Natural killer cell (primary cell): ENCODE data around the gene C12orf76. TPM values are rescaled to one million over a fixed set of nuclear protein-coding genes. Genes with fewer than 3 reads are reported as not detected.
A peak's percentile ranks its signal among the peaks of the same experiment; 100 is the strongest.

Experiments used
- ATAC-seq, 3 donors: fragments of 150-1000 bp in 2 of 3; fragments of 200-7000 bp in 1 of 3; cut with Tn5 transposase; 1 replicate in 1 of 3; 2 replicates in 2 of 3; pipeline ENCODE4 v1.10.0; 2021; ENCODE audit warnings: mild to moderate bottlenecking in 2 of 3, moderate library complexity in 2 of 3
- DNase-seq, 2 donors: peaks; one replicate each; pipeline versions ENCODE4 v3.0.0 to v3.0.0-alpha.2; 2013 to 2021; ENCODE audit warnings: mixed read lengths in 1 of 2
- H3K27ac ChIP-seq: one replicate; pipeline ENCODE4 v1.5.1; 2013; ENCODE audit warnings: mild to moderate bottlenecking, low read length
- H3K27me3 ChIP-seq: one replicate; pipeline ENCODE4 v1.6.1; 2013; ENCODE audit warnings: low read length; ENCODE audit not compliant: control insufficient read depth, insufficient read depth
- H3K36me3 ChIP-seq: one replicate; pipeline ENCODE4 v1.6.1; 2013; ENCODE audit warnings: low read length; ENCODE audit not compliant: control insufficient read depth, insufficient read depth
- H3K4me1 ChIP-seq: one replicate; pipeline ENCODE4 v1.6.1; 2013; ENCODE audit warnings: low read length; ENCODE audit not compliant: control insufficient read depth, insufficient read depth
- H3K4me3 ChIP-seq: one replicate; pipeline ENCODE4 v1.5.1; 2013; ENCODE audit warnings: low read length
- H3K9me3 ChIP-seq: one replicate; pipeline ENCODE4 v1.6.1; 2013; ENCODE audit warnings: low read length; ENCODE audit not compliant: control insufficient read depth, insufficient read depth
- H3K27ac Mint-ChIP-seq, 2 donors: one replicate each; pipeline ENCODE4 v1.8.0; 2022; ENCODE audit warnings: mild to moderate bottlenecking in 2 of 2, mixed read lengths in 2 of 2, moderate library complexity in 1 of 2
- H3K27me3 Mint-ChIP-seq, 2 donors: one replicate each; pipeline ENCODE4 v1.8.0; 2022; ENCODE audit warnings: low read depth in 2 of 2, mixed read lengths in 2 of 2
- H3K36me3 Mint-ChIP-seq: one replicate; pipeline ENCODE4 v1.8.0; 2022; ENCODE audit warnings: mixed read lengths
- H3K4me1 Mint-ChIP-seq, 2 donors: one replicate each; pipeline ENCODE4 v1.8.0; 2022; ENCODE audit warnings: mixed read lengths in 2 of 2
- H3K4me3 Mint-ChIP-seq: one replicate; pipeline ENCODE4 v1.8.0; 2022; ENCODE audit warnings: mild to moderate bottlenecking, moderate library complexity, mixed read lengths
- H3K9me3 Mint-ChIP-seq, 2 donors: one replicate each; pipeline ENCODE4 v1.8.0; 2022; ENCODE audit warnings: mixed read lengths in 2 of 2
- WGBS: methylation state at CpG from one replicate; pipeline ENCODE4 v1.1.7; 2013; ENCODE audit warnings: missing lambda C conversion rate; ENCODE audit not compliant: insufficient coverage; 5-methylcytosine and 5-hydroxymethylcytosine counted together
- intact Hi-C: fragments of 100-400 bp; cut with micrococcal nuclease; formaldehyde crosslinking; loops from one replicate; pipeline ENCODE4 v1.14.2; 2022
- total RNA-seq, 4 donors: library from RNA; stranded (reverse); fragments of 120-200 nt in 1 of 4; gene quantifications; one replicate each; pipeline versions ENCODE4 v1.2.3 to v1.2.4, GENCODE V29; 2013 to 2022
- TF ChIP-seq, protein P1 (sequence below): fragments of 200-600 bp; IDR thresholded peaks from one replicate; pipeline ENCODE4 v1.8.0; 2022; ENCODE audit warnings: antibody characterized with exemption

The C12orf76 gene
- total RNA-seq, 3 donors from 2014 or later (not counting 1 experiment from before 2014, with no cell fraction given) = 9.9 to 12.1 (median 10.9) TPM

DNA sequence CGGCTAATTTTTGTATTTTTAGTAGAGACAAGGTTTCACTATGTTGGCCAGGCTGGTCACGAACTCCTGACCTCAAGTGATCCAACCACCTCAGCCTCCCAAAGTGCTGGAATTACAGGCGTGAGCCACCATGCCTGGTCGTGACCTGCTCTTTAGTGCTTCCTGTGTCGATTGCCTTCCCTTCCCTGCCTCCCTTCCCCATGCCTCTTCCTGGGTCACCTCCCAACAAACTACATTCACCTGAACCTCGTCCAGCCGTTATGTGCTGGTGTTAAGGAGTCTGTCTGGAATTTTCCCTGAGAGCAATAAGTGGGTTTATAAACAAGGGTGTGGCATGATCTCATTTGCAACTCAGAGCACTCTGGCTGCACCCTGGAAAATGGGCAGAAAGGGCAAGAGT lies 32.1 kb upstream of the C12orf76 start:
- Mint-ChIP-seq H3K9me3 (peaks cover 2 to 3% of the 10 kb centered on the region in 2 donors), H3K36me3 (no peaks in the 10 kb centered on the region), H3K4me1 (peaks cover 15 to 21% of the 10 kb centered on the region in 2 donors), H3K4me3 (peak overlapping the region; percentile 11), H3K27ac (peak overlapping the region; percentile 92 to 95), H3K27me3 (no peaks in the 10 kb centered on the region)
- H3K36me3 ChIP-seq = no peaks in the 10 kb centered on the region
- no peak for DNase-seq
- TF ChIP-seq, protein P1, sequence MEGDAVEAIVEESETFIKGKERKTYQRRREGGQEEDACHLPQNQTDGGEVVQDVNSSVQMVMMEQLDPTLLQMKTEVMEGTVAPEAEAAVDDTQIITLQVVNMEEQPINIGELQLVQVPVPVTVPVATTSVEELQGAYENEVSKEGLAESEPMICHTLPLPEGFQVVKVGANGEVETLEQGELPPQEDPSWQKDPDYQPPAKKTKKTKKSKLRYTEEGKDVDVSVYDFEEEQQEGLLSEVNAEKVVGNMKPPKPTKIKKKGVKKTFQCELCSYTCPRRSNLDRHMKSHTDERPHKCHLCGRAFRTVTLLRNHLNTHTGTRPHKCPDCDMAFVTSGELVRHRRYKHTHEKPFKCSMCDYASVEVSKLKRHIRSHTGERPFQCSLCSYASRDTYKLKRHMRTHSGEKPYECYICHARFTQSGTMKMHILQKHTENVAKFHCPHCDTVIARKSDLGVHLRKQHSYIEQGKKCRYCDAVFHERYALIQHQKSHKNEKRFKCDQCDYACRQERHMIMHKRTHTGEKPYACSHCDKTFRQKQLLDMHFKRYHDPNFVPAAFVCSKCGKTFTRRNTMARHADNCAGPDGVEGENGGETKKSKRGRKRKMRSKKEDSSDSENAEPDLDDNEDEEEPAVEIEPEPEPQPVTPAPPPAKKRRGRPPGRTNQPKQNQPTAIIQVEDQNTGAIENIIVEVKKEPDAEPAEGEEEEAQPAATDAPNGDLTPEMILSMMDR = no peak
- H3K4me3 ChIP-seq = no peak overlapping the region
- no peaks in the 10 kb centered on the region for H3K9me3 ChIP-seq
- no peak for ATAC-seq
- intact Hi-C loops = no loop called here
- 87% methylated on average over 7 of the region's 7 CpGs for WGBS
- H3K27me3 ChIP-seq = no peaks in the 10 kb centered on the region
- no peak overlapping the region for H3K27ac ChIP-seq
- H3K4me1 ChIP-seq = peaks cover 24% of the 10 kb centered on the region

DNA sequence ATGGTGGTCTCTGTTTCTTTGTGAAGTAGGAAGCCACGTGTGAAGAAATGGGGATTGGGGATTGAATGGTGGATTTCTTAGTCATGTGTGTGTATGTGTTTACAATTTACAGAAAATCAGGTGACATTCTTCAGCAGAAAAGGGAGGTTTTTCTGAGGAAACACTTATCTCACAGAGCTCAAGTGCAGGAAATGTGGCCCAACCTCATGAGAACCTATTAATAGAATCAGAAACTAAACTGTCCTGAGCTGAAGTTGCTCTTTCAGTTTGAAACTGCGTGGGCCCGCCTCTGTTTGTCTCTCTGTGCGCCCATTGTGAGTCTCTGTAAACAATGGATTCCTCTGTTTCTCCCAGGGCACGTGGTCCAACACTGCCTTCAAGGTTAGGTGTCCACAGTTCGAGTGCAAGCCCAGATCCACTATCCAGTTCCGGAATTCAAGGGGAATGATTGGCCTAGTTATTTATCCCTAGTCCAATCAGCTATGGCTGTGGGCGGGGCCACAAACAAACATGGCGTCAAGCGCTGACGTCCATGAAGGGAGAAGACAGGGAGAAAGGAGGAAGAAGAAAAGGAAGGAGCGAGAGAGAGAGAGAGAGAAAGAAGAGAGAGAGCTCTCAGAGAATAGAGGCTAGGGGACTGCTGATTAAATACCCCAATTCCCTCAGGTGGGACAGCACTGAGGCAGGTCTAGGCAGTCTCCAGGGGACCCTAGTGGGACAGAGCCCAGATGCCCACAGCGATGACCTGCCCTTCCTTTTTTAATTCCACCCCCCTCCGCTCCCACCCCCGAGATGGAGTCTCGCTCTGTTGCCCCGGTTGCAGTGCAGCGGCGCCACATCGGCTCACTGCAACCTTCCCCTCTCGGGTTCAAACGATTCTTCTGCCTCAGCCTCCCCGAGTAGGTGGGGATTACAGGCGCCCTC lies 31.4 kb upstream of the C12orf76 start:
- TF ChIP-seq, protein P1 = no peak
- H3K36me3 Mint-ChIP-seq = no peaks in the 10 kb centered on the region
- DNase-seq (peak; percentile 72 to 88), ATAC-seq (peak; percentile 90 to 91 (median 90))
- peak overlapping the region; percentile 85 for H3K4me3 Mint-ChIP-seq
- Histone ChIP-seq H3K9me3 (no peaks in the 10 kb centered on the region), H3K36me3 (no peaks in the 10 kb centered on the region), H3K4me1 (peaks cover 24% of the 10 kb centered on the region), H3K27me3 (no peaks in the 10 kb centered on the region), H3K4me3 (peak overlapping the region; percentile 42), H3K27ac (peak overlapping the region; percentile 92)
- H3K4me1 Mint-ChIP-seq = peaks cover 15 to 21% of the 10 kb centered on the region in 2 donors
- H3K27ac Mint-ChIP-seq = peak overlapping the region; percentile 92 to 95
- peaks cover 2 to 3% of the 10 kb centered on the region in 2 donors for H3K9me3 Mint-ChIP-seq
- H3K27me3 Mint-ChIP-seq = no peaks in the 10 kb centered on the region
- intact Hi-C loops = loop anchor here (1.0 kb wide), 3 partner anchors 31 to 324 kb away; partner anchors contain the start of genes ANAPC7, C12orf76 and IFT81
- WGBS = 50% methylated on average over 24 of the region's 24 CpGs

DNA sequence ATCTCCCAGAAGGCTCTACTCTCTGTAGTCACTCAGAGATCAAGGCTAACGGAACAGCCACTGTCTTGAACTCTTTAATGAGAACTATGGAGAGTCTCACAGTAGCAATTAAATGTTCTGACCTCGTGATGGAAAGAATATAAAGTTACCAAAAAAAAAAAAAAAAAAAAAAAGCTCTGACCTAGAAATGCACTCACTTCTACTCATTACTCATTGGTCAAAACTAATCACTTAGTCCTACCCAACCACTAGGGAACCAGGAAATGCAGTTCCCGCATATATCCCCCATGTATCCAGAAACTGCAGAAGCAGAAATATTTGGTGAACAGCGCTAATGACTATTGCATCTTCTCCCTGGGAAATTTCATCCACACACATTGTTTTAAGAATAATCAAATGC lies 29.5 kb upstream of the C12orf76 start:
- Histone ChIP-seq H3K4me1 (peaks cover 33% of the 10 kb centered on the region), H3K4me3 (no peak overlapping the region), H3K27me3 (no peaks in the 10 kb centered on the region), H3K27ac (no peak overlapping the region), H3K36me3 (no peaks in the 10 kb centered on the region), H3K9me3 (no peaks in the 10 kb centered on the region)
- TF ChIP-seq, protein P1 = no peak
- ATAC-seq (no peak), DNase-seq (no peak)
- no peak overlapping the region for H3K4me3 Mint-ChIP-seq
- H3K4me1 Mint-ChIP-seq = peaks cover 23 to 31% of the 10 kb centered on the region in 2 donors
- peaks cover 2 to 3% of the 10 kb centered on the region in 2 donors for H3K9me3 Mint-ChIP-seq
- H3K27me3 Mint-ChIP-seq = peaks cover 0 to 2% of the 10 kb centered on the region in 2 donors
- no peaks in the 10 kb centered on the region for H3K36me3 Mint-ChIP-seq
- H3K27ac Mint-ChIP-seq = peak overlapping the region in 1 of 2 donors; percentile 95
- WGBS = 93% methylated on average over 3 of the region's 4 CpGs
- intact Hi-C loops = no loop called here
